ENCODE data around the gene KRT26.

GRCh38 chr17:40800381-40800780, 28.4 kb upstream of the KRT26 start:
- TF ChIP-seq CTCF (IDR thresholded peaks at IDR 0.05) (no peak), EZH2 (IDR thresholded peaks at IDR 0.05; ENCODE audit: borderline replicate concordance, insufficient read depth, low read depth, low read length, poor library complexity, severe bottlenecking) (no peak)

Measured in B cell (primary cell).